ENCODE measurements around the gene KRT13.

The KRT13 gene

GRCh38 chr17:41519501-41520224 is 14.3 kb upstream of the KRT13 start:
- no peak for TF ChIP-seq CTCF (IDR thresholded peaks at IDR 0.05; ENCODE audit: insufficient read depth, low read depth, low read length, missing control alignments)
- DNase-seq (ENCODE audit: low read depth): no peak
- no peak overlapping the region for H3K4me3 ChIP-seq (ENCODE audit: low read depth, low read length)

- no peak within 1 kb of the TSS for H3K4me3 ChIP-seq (ENCODE audit: low read depth, low read length)
- DNase-seq (ENCODE audit: low read depth): no peak
- TF ChIP-seq CTCF (IDR thresholded peaks at IDR 0.05; ENCODE audit: insufficient read depth, low read depth, low read length, missing control alignments): no peak
Observed at GRCh38 chr17:41518789-41519449, 13.5 kb upstream of the KRT13 start, which contains the start of gene KRT15. Gene KRT15 (minus strand): TSS chr17:41518890. CDS start chr17:41518827, 63 bp downstream.

GRCh38 chr17:41518031-41518430 is 12.6 kb upstream of the KRT13 start:
- DNase-seq (ENCODE audit: low read depth): no peak
- no peak overlapping the region for H3K4me3 ChIP-seq (ENCODE audit: low read depth, low read length)
- no peak for TF ChIP-seq CTCF (IDR thresholded peaks at IDR 0.05; ENCODE audit: insufficient read depth, low read depth, low read length, missing control alignments)

- no peak for TF ChIP-seq CTCF (IDR thresholded peaks at IDR 0.05; ENCODE audit: insufficient read depth, low read depth, low read length, missing control alignments)
- no peak for DNase-seq (ENCODE audit: low read depth)
- no peak overlapping the region for H3K4me3 ChIP-seq (ENCODE audit: low read depth, low read length)
Observed at GRCh38 chr17:41516830-41517283, 11.4 kb upstream of the KRT13 start.

GRCh38 chr17:41516147-41516829 is 10.9 kb upstream of the KRT13 start:
- TF ChIP-seq CTCF (IDR thresholded peaks at IDR 0.05; ENCODE audit: insufficient read depth, low read depth, low read length, missing control alignments): no peak
- DNase-seq (ENCODE audit: low read depth): no peak

GRCh38 chr17:41513168-41513547 is 7.7 kb upstream of the KRT13 start:
- TF ChIP-seq CTCF (IDR thresholded peaks at IDR 0.05; ENCODE audit: insufficient read depth, low read depth, low read length, missing control alignments): no peak
- DNase-seq (ENCODE audit: low read depth): no peak
- no peak overlapping the region for H3K4me3 ChIP-seq (ENCODE audit: low read depth, low read length)

More at GRCh38 chr17:41516147-41516829, 10.9 kb upstream of the KRT13 start:
- no peak overlapping the region for H3K4me3 ChIP-seq (ENCODE audit: low read depth, low read length)
